GM23338 (cell line): Measurements from ENCODE around the gene ARPC4. TPM values are rescaled to one million over a fixed set of nuclear protein-coding genes. Genes with fewer than 3 reads are reported as not detected.

Source experiments
- ATAC-seq: fragments of 200-7000 bp; cut with Tn5 transposase; 3 replicates; pipeline ENCODE4 v1.9.1; 2020
- DNase-seq: peaks from one replicate; pipeline ENCODE4 v3.0.0-alpha.2; 2015; ENCODE audit warnings: low spot score
- H2AFZ ChIP-seq: fragments of 200-600 bp; sonication (generic); 2 replicates; pipeline ENCODE4 v1.8.0; 2016; ENCODE audit warnings: antibody characterized with exemption, mild to moderate bottlenecking, moderate library complexity
- H3F3A ChIP-seq: fragments of 200-600 bp; sonication (generic); replicated peaks from 2 replicates; pipeline ENCODE4 v1.8.0; 2017; ENCODE audit warnings: antibody characterized with exemption, mixed run types, low read depth
- H3K27ac ChIP-seq: fragments of 200-600 bp; sonication (generic); 2 replicates; pipeline ENCODE4 v1.6.1; 2016; ENCODE audit warnings: low read depth
- H3K27me3 ChIP-seq: fragments of 200-600 bp; sonication (generic); 2 replicates; pipeline ENCODE4 v1.8.0; 2016; ENCODE audit warnings: mild to moderate bottlenecking, mixed run types, moderate library complexity; ENCODE audit not compliant: insufficient read depth
- H3K36me3 ChIP-seq: fragments of 200-600 bp; sonication (generic); 2 replicates; pipeline ENCODE4 v1.8.0; 2016; ENCODE audit warnings: mild to moderate bottlenecking; ENCODE audit not compliant: insufficient read depth
- H3K4me1 ChIP-seq: fragments of 200-600 bp; sonication (generic); 2 replicates; pipeline ENCODE4 v1.8.0; 2016; ENCODE audit warnings: mild to moderate bottlenecking, moderate library complexity; ENCODE audit not compliant: insufficient read depth
- H3K4me2 ChIP-seq: fragments of 200-600 bp; sonication (generic); 2 replicates; pipeline ENCODE4 v1.7.1; 2017; ENCODE audit warnings: mixed run types
- H3K4me3 ChIP-seq: fragments of 200-600 bp; sonication (generic); 2 replicates; pipeline ENCODE4 v1.6.1; 2016; ENCODE audit warnings: mixed run types
- H3K79me2 ChIP-seq: fragments of 200-600 bp; sonication (generic); replicated peaks from 2 replicates; pipeline ENCODE4 v1.8.0; 2017; ENCODE audit warnings: mild to moderate bottlenecking; ENCODE audit not compliant: insufficient read depth
- H3K9me2 ChIP-seq: fragments of 200-600 bp; sonication (generic); 2 replicates; pipeline ENCODE4 v1.8.0; 2017; ENCODE audit not compliant: insufficient read depth
- H4K20me1 ChIP-seq: fragments of 200-600 bp; sonication (generic); replicated peaks from 2 replicates; pipeline ENCODE4 v1.8.0; 2017; ENCODE audit warnings: mild to moderate bottlenecking; ENCODE audit not compliant: insufficient read depth
- H3K27ac Mint-ChIP-seq: 2 replicates; pipeline ENCODE4 v1.8.0; 2020; ENCODE audit warnings: inconsistent platforms, mild to moderate bottlenecking, moderate library complexity, mixed read lengths
- H3K27me3 Mint-ChIP-seq: 3 replicates; pipeline ENCODE4 v1.8.0; 2022; ENCODE audit warnings: low read depth, mild to moderate bottlenecking, moderate library complexity, mixed read lengths, inconsistent platforms; ENCODE audit not compliant: insufficient read depth, poor library complexity
- H3K36me3 Mint-ChIP-seq: 3 replicates; pipeline ENCODE4 v1.8.0; 2021; ENCODE audit warnings: low read depth, mild to moderate bottlenecking, inconsistent platforms, moderate library complexity, mixed read lengths
- H3K4me1 Mint-ChIP-seq: 3 replicates; pipeline ENCODE4 v1.8.0; 2020; ENCODE audit warnings: mild to moderate bottlenecking, inconsistent platforms, mixed read lengths
- H3K4me3 Mint-ChIP-seq: 3 replicates; pipeline ENCODE4 v1.8.0; 2021; ENCODE audit warnings: moderate library complexity, mild to moderate bottlenecking, inconsistent platforms, mixed read lengths
- H3K9me3 Mint-ChIP-seq: 3 replicates; pipeline ENCODE4 v1.8.0; 2020; ENCODE audit warnings: moderate library complexity, mild to moderate bottlenecking, inconsistent platforms, mixed read lengths
- CREB1 ChIP-seq: fragments of 250-450 bp; sonication (Bioruptor Pico); IDR thresholded peaks from 2 replicates; pipeline ENCODE4 v1.5.0; 2020; ENCODE audit warnings: low read depth, mild to moderate bottlenecking, moderate library complexity
- CTCF ChIP-seq, 2 experiments: fragments of 200-600 bp in 1 of 2; sonication (generic) in 1 of 2; conservative IDR thresholded peaks; 2 replicates each; pipeline versions ENCODE4 v1.5.1 to v1.6.1; 2016 to 2017; ENCODE audit warnings: antibody characterized with exemption in 2 of 2, low read depth in 2 of 2, mild to moderate bottlenecking in 2 of 2, moderate library complexity in 1 of 2
- ETS1 ChIP-seq: IDR thresholded peaks from 2 replicates; pipeline ENCODE4 v1.6.1; 2016; ENCODE audit warnings: antibody characterized with exemption
- EZH2 ChIP-seq: fragments of 200-600 bp; sonication (generic); IDR thresholded peaks from one replicate; pipeline ENCODE4 v1.8.0; 2017; ENCODE audit warnings: antibody characterized with exemption, mild to moderate bottlenecking, low read depth; ENCODE audit not compliant: unreplicated experiment
- EZH2phosphoT487 ChIP-seq: fragments of 200-600 bp; sonication (generic); IDR thresholded peaks from one replicate; pipeline ENCODE4 v1.8.1; 2018; ENCODE audit warnings: antibody characterized with exemption; ENCODE audit not compliant: unreplicated experiment
- NANOG ChIP-seq: IDR thresholded peaks from 2 replicates; pipeline ENCODE4 v1.6.1; 2016; ENCODE audit warnings: antibody characterized with exemption, borderline replicate concordance
- POLR2AphosphoS5 ChIP-seq: IDR thresholded peaks from 2 replicates; pipeline ENCODE4 v1.6.1; 2016; ENCODE audit warnings: antibody characterized with exemption, low read depth
- REST ChIP-seq: IDR thresholded peaks from one replicate; pipeline ENCODE4 v1.6.1; 2018; ENCODE audit warnings: antibody characterized with exemption; ENCODE audit not compliant: unreplicated experiment
- ZNF114 ChIP-seq: fragments of 250-450 bp; sonication (Bioruptor Pico); IDR thresholded peaks from 2 replicates; pipeline ENCODE4 v1.5.0; 2020; ENCODE audit warnings: mild to moderate bottlenecking, moderate library complexity
- ZNF331 ChIP-seq: fragments of 250-450 bp; sonication (Bioruptor Pico); IDR thresholded peaks from 2 replicates; pipeline ENCODE4 v1.5.0; 2020; ENCODE audit warnings: low read depth, mild to moderate bottlenecking, moderate library complexity
- ZNF462 ChIP-seq: fragments of 250-450 bp; sonication (Bioruptor Pico); IDR thresholded peaks from 2 replicates; pipeline ENCODE4 v1.5.0; 2020; ENCODE audit warnings: mild to moderate bottlenecking, moderate library complexity
- polyA plus RNA-seq: library from polyadenylated mRNA; unstranded; fragments of >200 nt; fragmentation: Nextera tagmentation; extraction: Ambion mirVana; gene quantifications from 2 replicates; pipeline ENCODE4 v1.2.1, GENCODE V29; 2016
- total RNA-seq: library from RNA; depleted of rRNA; stranded (reverse); fragments of >200 nt; shearing (Covaris generic); gene quantifications from 2 replicates; pipeline ENCODE4 v1.2.3, GENCODE V29; 2014

ARPC4 gene
- total and polyA plus RNA-seq, 2 experiments from 2014 or later, result 71.9 to 176 TPM

DNA sequence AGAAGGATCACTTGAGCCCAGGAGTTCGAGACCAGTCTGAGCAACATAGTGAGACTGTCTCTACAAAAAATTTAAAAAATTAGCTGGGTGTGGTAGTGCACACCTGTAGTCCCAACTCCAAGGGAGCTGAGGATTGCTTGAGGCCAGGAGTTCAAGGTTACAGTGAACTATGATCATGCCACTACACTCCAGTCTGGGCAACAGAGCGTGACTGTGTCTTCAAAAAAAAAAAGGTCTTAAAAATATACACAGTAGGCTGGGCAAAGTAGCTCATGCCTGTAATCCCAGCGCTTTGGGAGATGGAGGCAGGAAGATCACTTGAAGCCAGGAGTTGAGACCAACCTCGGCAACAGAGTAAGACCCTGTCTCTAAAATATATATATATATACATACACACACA lies 12.0 kb upstream of the ARPC4 start (continued):
- TF ChIP-seq ZNF331 (CRISPR knock-in tag) (no peak), EZH2phosphoT487 (no peak), ZNF114 (no peak), CREB1 (no peak)

- Mint-ChIP-seq H3K4me3 (no peak overlapping the region), H3K36me3 (peaks cover 49% of the 10 kb centered on the region), H3K9me3 (no peaks in the 10 kb centered on the region), H3K27me3 (peaks cover 13% of the 10 kb centered on the region), H3K27ac (no peak overlapping the region), H3K4me1 (no peaks in the 10 kb centered on the region)
- Histone ChIP-seq H3K27me3 (0 out of 2 replicates have a peak, but pooled peaks cover 2% of the 10 kb centered on the region), H4K20me1 (no peaks in the 10 kb centered on the region; the same call in 1 of the 2 replicates), H3F3A (0 out of 2 replicates have a peak, but pooled peaks cover 2% of the 10 kb centered on the region), H3K4me3 (no peak overlapping the region), H3K9me2 (no peaks in the 10 kb centered on the region), H3K27ac (no peak overlapping the region), H3K36me3 (0 out of 2 replicates have a peak, but pooled peaks cover 6% of the 10 kb centered on the region), H2AFZ (no peak overlapping the region), H3K4me1 (no peaks in the 10 kb centered on the region), H3K79me2 (no peaks in the 10 kb centered on the region), H3K4me2 (no peak overlapping the region)
- no peak for DNase-seq
- ATAC-seq, result no peak
- TF ChIP-seq EZH2phosphoT487 (no peak), REST (no peak), CTCF (conservative IDR thresholded peaks at IDR 0.05; ENCODE audit: low read depth in 2 of 2) (no peak), POLR2AphosphoS5 (no peak), ZNF114 (no peak), EZH2 (no peak), ZNF462 (CRISPR knock-in tag) (no peak), NANOG (no peak), ZNF331 (CRISPR knock-in tag) (no peak), ETS1 (no peak), CREB1 (no peak)
Observed at GRCh38 chr3:9781551-9781950, 11.3 kb upstream of the ARPC4 start.
